ENCODE data around the gene MITD1. TPM values are rescaled to one million over a fixed set of nuclear protein-coding genes. Genes with fewer than 3 reads are reported as not detected.

Gene MITD1
- total and polyA plus RNA-seq, 12 donors = 14.4 to 70.1 (median 29.0) TPM

GRCh38 chr2:99190548-99190947 lies 9.7 kb upstream of the MITD1 start:
- intact Hi-C loops (cut with DNase I) = no loop called here

GRCh38 chr2:99188357-99188756 lies 7.5 kb upstream of the MITD1 start:
- no peak overlapping the region for H3K27ac ChIP-seq
- peaks cover 0 to 8% of the 10 kb centered on the region in 2 donors for H3K4me1 ChIP-seq (replicated peaks in 1 of 2)
- DNase-seq = no peak
- H3K36me3 ChIP-seq (replicated peaks in 1 of 2) = peaks cover 0 to 19% of the 10 kb centered on the region in 2 donors
- no peaks in the 10 kb centered on the region for H3K9me3 ChIP-seq (replicated peaks in 1 of 3)
- WGBS, 4 donors = 93 to 97% (median 95%) methylated on average over 3 of the region's 3 CpGs
- intact Hi-C loops (cut with DNase I) = loop anchor here in 1 of 2 donors (10.0 kb wide), 1 partner anchor 146 kb away; the partner anchor contains the start of genes EIF5B and TXNDC9
- H3K27me3 ChIP-seq = no peaks in the 10 kb centered on the region
- no peak overlapping the region for H3K4me3 ChIP-seq
- TF ChIP-seq POLR2A (IDR thresholded peaks at IDR 0.05) = no peak
- TF ChIP-seq, protein P1, sequence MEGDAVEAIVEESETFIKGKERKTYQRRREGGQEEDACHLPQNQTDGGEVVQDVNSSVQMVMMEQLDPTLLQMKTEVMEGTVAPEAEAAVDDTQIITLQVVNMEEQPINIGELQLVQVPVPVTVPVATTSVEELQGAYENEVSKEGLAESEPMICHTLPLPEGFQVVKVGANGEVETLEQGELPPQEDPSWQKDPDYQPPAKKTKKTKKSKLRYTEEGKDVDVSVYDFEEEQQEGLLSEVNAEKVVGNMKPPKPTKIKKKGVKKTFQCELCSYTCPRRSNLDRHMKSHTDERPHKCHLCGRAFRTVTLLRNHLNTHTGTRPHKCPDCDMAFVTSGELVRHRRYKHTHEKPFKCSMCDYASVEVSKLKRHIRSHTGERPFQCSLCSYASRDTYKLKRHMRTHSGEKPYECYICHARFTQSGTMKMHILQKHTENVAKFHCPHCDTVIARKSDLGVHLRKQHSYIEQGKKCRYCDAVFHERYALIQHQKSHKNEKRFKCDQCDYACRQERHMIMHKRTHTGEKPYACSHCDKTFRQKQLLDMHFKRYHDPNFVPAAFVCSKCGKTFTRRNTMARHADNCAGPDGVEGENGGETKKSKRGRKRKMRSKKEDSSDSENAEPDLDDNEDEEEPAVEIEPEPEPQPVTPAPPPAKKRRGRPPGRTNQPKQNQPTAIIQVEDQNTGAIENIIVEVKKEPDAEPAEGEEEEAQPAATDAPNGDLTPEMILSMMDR (IDR thresholded peaks at IDR 0.05) = no peak

More at GRCh38 chr2:99190548-99190947, 9.7 kb upstream of the MITD1 start:
- Histone ChIP-seq H3K36me3 (replicated peaks in 1 of 2) (peaks cover 0 to 25% of the 10 kb centered on the region in 2 donors), H3K27ac (no peak overlapping the region), H3K4me1 (replicated peaks in 1 of 2) (no peaks in the 10 kb centered on the region), H3K27me3 (no peaks in the 10 kb centered on the region), H3K9me3 (replicated peaks in 1 of 3) (no peaks in the 10 kb centered on the region), H3K4me3 (no peak overlapping the region)
- DNase-seq = no peak
- TF ChIP-seq, protein P1 (IDR thresholded peaks at IDR 0.05) = no peak
- TF ChIP-seq POLR2A (IDR thresholded peaks at IDR 0.05) = no peak
- 83 to 89% (median 87%) methylated on average over 1 of the region's 1 CpG for WGBS, 4 donors

- no peak for TF ChIP-seq POLR2A (IDR thresholded peaks at IDR 0.05)
- TF ChIP-seq, protein P1 (IDR thresholded peaks at IDR 0.05) = no peak
- H3K36me3 ChIP-seq (replicated peaks in 1 of 2) = peaks cover 0 to 19% of the 10 kb centered on the region in 2 donors
- intact Hi-C loops (cut with DNase I) = loop anchor here in 1 of 2 donors (10.0 kb wide), 1 partner anchor 148 kb away; the partner anchor contains the start of genes EIF5B and TXNDC9
- no peaks in the 10 kb centered on the region for H3K27me3 ChIP-seq
- H3K4me3 ChIP-seq = no peak overlapping the region
- DNase-seq = no peak
- no peak overlapping the region for H3K27ac ChIP-seq
- peaks cover 7 to 20% of the 10 kb centered on the region in 2 donors for H3K4me1 ChIP-seq (replicated peaks in 1 of 2)
- H3K9me3 ChIP-seq (replicated peaks in 1 of 3) = no peaks in the 10 kb centered on the region
These were observed 6.2 kb upstream of the MITD1 start for GRCh38 chr2:99187011-99187410.

DNA sequence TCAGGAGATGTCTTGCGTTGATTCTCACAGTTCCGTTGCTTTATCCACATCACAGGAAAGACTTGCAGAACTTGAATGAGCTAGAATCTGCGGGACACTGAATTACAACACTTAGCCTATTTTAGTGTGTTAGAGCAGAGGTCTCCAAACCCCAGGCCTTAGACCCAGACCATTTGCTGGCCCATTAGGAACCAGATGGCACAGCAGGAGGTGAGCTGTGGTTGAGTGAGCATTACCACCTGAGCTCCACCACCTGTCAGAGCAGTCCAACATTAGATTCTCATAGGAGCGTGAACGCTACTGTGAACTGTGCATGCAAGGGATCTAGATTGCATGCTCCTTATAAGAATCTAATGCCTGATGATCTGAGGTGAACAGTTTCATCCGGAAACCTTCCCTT lies 4.0 kb upstream of the MITD1 start:
- 62 to 93% (median 71%) methylated on average over 6 of the region's 6 CpGs for WGBS, 4 donors

More for the DNA sequence above, 4.0 kb upstream of the MITD1 start:
- no peak for DNase-seq
- Histone ChIP-seq H3K4me3 (no peak overlapping the region), H3K36me3 (replicated peaks in 1 of 2) (peaks cover 0 to 13% of the 10 kb centered on the region in 2 donors), H3K9me3 (replicated peaks in 1 of 3) (no peaks in the 10 kb centered on the region), H3K27ac (no peak overlapping the region), H3K27me3 (no peaks in the 10 kb centered on the region), H3K4me1 (replicated peaks in 1 of 2) (peaks cover 15 to 31% of the 10 kb centered on the region in 2 donors)
- TF ChIP-seq, protein P1 (IDR thresholded peaks at IDR 0.05) = no peak
- TF ChIP-seq POLR2A (IDR thresholded peaks at IDR 0.05) = no peak
- intact Hi-C loops (cut with DNase I) = loop anchor here in 1 of 2 donors (10.0 kb wide), 1 partner anchor 150 kb away; the partner anchor contains the start of genes EIF5B and TXNDC9

Measured in adrenal gland (tissue), 12 donors.